Activated naive CD8-positive, alpha-beta T cell treated with anti-CD3 and anti-CD28 coated beads, Interleukin-2, amount 50 U/mL, for 16 hours (primary cell): ENCODE data around the gene ZSWIM9.

ENCODE experiments used
- DNase-seq: peaks from one replicate; pipeline ENCODE4 v3.0.0-alpha.2; 2020; ENCODE audit warnings: low read depth, low spot score

ZSWIM9 gene

DNA sequence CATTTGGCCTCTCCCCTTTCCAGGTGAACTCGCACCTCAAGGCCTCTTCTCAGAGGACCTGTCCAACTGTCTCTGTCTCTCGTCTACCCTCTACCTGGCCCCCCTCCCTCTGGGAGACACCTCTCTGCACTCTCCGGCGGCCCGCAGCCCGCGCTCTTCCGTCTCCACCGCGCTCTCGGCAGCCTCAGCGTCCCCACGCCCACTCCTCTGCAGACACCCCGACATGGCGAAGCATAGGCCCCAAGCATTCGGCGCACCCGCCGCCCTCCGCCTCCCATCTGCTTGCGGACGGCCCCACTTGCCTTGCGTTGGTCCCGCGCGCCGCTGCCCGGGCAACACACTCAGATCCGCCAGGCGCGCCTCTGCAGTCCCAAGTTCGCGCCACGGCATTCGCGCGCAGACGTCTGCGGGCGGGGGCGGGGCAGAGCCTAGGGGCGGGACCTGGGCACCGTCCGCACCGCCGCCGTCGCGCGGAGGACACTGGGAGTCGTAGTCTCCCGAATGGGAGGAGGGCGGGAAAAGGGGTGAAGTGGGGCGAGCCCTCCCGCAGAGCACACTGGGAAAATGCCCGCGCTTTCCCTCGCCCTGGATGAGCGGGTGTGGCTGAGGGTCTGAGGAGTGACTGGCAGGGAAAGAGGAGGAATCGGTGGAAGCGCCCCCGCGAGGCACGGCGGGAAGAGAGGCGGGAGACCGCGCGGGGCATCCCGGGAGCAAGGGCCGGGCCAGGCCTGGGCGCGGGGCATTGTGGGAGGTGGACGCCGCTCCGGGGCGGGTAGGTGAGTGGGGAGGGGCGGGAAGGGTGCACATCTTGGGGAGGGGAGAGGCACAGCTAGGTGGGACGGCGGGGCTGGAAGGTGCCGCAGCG lies at the start of gene ZSWIM9, which contains the start of gene LIG1:
TSS of gene ZSWIM9 (plus strand) at position 742 of the 865 bp plus-strand sequence. CDS start 1,123 bp downstream, outside the sequence.
TSS of gene LIG1 (minus strand) at position 406 of the 865 bp plus-strand sequence. CDS start 4,778 bp downstream, outside the sequence.
- peak; percentile 80 for DNase-seq

- no peak for DNase-seq
Observed at GRCh38 chr19:48121066-48121465, 49.4 kb upstream of the ZSWIM9 start.

DNA sequence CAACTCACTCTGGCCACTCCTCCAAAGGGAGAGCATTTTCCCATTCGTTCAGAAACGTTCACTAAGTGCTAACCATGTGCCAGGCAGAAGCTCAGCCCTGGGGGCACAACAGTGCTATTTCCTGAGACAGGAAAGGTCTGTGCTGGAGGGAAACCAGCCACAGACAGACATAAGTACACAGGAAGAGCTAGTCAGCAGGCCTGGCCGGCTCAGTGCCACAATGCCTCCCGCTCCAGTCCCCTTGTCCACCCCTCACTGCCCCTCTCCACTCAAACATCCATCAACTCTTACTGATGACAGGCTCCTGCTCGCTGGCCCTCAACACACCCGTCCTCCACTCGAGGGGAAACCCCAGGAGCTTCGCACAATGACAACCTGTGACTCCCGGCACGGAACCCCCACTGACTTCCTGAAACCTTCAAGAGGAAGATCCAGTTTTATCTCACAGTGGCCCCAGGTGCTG lies 48.5 kb upstream of the ZSWIM9 start:
- DNase-seq, result no peak

- DNase-seq, result no peak
Observed at GRCh38 chr19:48122421-48122820, 48.1 kb upstream of the ZSWIM9 start.

DNA sequence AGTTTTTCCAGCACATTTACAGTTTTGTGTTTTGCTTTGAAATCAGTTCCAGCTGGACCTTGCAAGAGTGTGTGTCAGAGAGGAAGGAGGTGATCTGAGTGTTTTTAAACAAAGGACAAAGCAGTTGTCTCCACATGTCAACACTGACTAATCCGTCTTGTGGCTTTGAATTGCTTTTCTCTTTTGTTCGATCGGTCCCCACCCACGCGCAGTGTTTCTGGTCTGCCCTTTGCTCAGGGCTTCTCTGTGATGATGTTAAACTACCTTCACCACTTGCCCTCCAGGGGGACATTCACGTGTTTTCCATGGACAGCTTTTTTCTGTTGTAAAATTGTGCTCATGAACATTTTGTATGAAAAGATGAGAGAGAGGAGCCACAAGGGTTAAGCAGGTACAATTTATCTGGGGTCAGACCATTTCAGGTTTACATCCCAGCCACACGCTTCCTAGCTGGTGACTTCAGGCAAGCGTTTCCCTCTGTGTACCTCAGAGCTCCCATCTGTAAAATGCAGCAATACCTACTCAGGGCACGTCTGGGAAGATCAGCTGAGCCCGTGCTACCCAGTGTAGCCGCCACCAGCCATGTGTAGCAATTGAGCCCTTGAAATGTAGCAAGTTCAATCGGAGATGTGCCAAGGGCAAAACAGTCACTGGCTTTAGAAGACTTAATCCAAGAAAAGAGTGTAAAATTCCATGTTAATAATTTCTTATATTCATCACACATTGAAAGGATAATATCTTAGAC lies 46.4 kb upstream of the ZSWIM9 start:
- DNase-seq, result no peak

DNA sequence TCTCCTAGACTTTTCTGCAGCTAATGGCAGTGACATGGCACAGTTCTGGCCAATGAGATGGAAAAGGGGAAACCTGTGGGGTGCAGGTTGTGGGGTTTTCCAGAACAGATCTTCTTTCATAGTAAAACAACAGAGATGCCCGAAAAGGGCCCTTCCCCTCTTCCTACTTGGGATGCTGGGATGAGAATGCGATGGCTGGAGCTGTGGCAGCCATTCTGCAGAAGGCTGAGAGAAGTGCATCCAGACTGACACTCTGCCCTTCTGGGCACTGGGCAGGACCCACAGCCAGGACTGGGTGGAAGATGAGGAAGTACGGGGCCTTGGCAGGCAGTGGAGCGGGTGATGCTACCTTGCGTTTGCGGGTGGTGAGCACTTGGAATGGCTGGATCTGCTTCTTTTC lies 42.9 kb upstream of the ZSWIM9 start:
- DNase-seq, result no peak

DNA sequence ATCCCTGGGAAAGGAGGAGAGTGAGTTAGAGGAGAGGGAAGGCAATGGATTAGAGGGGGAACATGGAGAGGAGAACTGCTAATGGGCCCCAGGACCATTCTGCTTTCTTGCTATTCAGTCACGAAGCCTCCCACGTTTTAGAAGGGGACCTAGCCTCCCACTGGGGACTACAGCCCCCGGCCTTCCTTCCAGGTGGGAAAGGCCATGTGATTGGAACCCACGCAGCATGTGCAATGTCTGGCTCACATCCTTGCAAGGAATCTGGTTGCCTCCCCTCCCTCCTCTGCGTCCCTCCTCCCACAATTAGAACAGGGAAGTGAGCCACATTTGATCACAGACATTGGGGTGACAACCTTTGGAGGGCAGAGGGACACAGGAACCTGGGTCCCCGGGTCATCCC lies 37.4 kb upstream of the ZSWIM9 start:
- DNase-seq, result no peak

DNA sequence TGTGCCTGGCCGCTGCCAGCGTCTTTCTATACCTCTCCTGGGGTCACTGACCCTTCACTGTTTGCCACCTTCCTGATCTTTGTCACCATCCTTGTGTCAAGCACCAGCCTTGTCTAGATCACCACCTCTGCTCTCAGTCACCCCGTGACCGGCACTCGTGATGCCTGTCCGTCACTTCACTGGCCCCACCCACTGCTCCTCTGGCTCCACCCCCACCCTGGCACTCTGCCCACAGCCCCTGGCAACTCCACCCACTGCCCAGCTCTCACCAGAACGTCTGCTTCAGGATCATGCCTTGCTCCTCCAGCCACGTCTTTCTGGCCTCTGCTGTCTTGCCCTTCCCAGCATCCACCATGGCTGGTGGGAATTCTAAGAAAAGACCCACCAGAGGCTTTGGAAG lies 35.1 kb upstream of the ZSWIM9 start:
- DNase-seq, result no peak

DNA sequence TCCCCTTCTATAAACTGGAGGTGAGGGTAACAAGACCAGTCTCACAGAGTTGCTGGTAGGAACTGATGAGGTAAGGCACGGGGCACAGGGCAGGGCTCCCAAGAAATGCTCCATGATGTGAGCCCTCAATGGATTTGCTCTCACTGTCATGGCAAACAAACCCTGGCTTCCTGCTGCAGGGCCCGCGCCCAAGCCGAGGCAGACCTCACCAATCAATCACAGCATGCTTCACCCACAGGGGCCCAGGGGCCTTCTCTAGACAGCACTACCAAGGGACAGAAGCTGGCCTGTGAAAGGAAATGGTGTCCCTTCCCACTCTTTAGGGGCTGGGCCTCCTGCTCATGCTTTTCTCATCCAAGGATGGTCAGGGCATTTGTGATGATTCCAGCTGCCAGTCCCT lies 33.9 kb upstream of the ZSWIM9 start:
- no peak for DNase-seq

GRCh38 chr19:48137411-48137810 lies 33.1 kb upstream of the ZSWIM9 start:
- DNase-seq, result no peak

DNA sequence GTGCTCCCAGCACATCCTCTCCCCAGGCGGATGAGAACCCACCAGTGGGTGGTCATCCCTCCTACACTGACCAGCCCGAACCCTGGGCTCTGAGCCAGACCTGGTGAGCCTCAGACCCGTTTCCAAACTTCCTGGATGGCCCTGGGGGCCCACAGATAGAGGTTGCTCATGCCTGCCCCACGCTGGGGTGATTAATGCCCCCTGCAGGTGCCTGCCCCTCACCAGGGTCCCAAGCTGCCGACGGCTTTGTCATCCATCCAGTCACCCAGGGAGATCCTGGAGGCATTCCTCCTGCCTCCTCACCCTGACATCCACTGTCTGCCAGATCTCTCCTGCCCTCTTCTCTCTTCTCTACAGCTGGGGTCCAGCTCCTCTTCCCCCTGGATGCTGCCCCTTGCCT lies 31.4 kb upstream of the ZSWIM9 start:
- no peak for DNase-seq

DNA sequence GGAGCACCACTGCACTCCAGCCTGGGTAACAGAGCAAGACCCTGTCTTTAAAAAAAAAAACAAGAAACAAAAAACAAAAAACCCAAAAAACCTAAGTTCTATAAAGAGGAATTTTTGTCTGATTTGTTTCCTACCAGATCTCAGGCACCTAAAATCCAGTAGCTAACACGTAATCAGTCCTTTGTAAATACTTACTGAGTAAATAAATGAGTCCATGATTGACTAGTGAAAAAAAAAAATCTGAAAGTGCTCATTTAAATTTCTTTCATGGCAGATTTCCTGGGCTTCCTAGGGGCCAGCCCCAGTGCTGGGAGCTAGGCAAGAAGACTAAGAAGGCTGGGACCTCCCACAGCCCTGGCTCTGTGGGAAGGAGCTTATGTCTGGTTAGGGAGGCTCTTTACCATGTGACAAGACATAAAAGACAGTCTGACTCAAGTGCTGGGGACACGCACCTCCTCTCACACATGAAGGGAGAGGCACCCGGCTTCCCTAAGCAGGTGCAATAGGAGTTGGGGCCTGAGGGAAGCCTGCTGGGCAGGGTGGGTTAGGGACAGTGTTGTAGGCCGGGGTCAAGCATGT lies 22.8 kb upstream of the ZSWIM9 start:
- no peak for DNase-seq

GRCh38 chr19:48148576-48148975 lies 21.9 kb upstream of the ZSWIM9 start:
- no peak for DNase-seq

DNA sequence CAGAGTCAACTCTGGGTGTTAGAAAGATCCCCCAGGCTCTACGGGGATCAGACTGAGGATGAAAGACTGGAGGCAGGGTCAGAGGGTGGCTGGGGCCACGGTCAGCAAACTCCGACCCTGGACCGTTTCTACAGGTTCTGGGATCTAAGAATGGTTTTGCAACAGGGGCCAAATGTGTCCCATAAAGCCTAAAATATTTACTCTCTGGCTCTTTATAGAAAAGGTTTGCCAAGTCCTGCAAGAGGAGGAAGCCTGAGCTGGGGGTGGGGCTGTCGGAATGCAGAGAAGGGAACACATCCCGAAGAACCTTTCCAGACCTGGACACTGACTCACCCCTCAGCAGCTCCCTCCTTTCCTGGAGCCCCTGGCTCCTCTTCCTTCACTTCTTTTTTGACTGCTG lies 21.1 kb upstream of the ZSWIM9 start:
- no peak for DNase-seq

DNA sequence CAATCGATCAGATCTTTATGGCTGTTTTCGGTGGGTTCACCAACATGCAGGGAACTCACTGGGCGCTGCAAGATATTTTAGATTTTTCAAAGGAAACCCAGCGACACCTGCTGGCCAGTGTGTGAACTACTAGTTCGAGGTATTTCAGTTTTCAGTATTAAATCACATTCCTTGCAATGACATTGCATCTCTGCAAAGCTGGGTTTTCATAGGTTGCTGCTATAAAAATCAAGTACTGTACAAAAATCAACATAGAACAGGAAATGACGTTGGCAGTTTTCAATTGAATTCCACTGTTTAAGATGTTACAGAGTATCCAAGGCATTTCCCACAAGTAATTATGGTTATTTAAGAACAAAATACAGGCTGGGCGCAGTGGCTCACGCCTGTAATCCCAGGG lies 17.9 kb upstream of the ZSWIM9 start:
- peak; percentile 40 for DNase-seq

DNA sequence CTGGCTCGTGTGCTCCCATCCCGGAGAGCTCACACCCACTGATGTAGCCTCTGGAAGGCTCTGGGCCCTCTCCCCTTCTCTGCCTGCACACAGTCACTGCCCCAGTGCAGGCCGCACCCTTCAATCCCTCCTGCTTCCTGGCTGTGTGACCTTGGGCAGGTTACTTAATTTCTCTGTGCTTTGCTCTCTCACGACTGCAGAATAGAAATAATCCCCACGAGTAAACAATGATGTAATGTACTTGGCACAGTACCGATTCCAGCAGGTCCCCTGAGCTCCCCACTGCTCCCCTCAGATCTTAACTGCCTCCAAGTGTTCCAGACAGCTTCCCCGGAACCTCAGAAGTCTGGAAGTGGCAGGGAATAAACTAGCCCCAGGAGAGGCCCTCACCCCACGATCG lies 16.5 kb upstream of the ZSWIM9 start:
- DNase-seq, result no peak

- DNase-seq, result no peak
Observed at GRCh38 chr19:48158210-48158790, 12.2 kb upstream of the ZSWIM9 start.

DNA sequence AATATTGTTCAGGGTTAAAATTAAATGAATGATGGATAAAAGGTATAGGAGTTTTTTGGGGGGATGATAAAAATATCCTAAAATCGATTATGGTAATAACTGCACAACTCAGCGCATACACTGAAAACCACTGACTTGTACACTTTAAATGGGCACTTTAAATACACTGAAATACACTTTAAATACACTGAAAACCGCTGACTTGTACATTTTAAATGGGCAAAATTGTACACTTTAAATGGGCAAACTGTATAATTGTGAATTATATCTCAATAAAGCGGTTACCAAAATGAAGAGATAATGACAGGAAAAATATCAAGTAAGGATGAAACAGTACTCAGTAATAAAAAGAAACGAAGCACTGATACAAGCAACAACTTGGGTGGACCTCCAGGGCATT lies 1.8 kb upstream of the ZSWIM9 start:
- no peak for DNase-seq

GRCh38 chr19:48169578-48169938 lies 922 bp upstream of the ZSWIM9 start:
- DNase-seq, result peak; percentile 70

GRCh38 chr19:48170817-48171347 lies 402 bp downstream of the ZSWIM9 start:
- DNase-seq, result no peak

GRCh38 chr19:48171710-48172109 lies 1.2 kb downstream of the ZSWIM9 start:
- DNase-seq, result no peak
